22Rv1 (cell line): ENCODE measurements around the gene TPK1.

ENCODE experiments used
- ZFX ChIP-seq: fragments of 450-650 bp; IDR thresholded peaks from 2 replicates; pipeline ENCODE4 v1.6.1; 2017; ENCODE audit warnings: antibody characterized with exemption, borderline replicate concordance
- TF ChIP-seq, protein P1 (sequence below): fragments of 450-650 bp; IDR thresholded peaks from 2 replicates; pipeline ENCODE4 v1.5.1; 2017; ENCODE audit warnings: mild to moderate bottlenecking

DNA sequence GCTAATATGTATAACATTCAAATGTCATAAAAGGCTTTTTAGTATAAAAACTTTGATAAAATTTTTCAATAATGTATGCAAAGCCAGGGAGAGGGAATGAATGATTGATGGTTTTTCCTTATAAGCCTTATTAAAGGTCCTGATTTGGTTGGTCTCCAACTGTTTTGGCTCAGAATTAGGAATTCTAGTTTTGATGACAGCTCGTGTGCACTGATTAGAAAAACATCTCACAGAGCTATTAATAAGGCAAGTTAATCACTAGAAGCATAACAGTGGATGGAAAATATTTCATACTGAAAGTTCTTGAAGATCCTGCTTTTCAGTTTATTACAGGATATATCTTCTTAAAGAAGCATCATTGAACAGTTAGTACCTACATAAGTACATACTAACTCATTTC lies 317.5 kb downstream of the TPK1 start:
- TF ChIP-seq, protein P1, sequence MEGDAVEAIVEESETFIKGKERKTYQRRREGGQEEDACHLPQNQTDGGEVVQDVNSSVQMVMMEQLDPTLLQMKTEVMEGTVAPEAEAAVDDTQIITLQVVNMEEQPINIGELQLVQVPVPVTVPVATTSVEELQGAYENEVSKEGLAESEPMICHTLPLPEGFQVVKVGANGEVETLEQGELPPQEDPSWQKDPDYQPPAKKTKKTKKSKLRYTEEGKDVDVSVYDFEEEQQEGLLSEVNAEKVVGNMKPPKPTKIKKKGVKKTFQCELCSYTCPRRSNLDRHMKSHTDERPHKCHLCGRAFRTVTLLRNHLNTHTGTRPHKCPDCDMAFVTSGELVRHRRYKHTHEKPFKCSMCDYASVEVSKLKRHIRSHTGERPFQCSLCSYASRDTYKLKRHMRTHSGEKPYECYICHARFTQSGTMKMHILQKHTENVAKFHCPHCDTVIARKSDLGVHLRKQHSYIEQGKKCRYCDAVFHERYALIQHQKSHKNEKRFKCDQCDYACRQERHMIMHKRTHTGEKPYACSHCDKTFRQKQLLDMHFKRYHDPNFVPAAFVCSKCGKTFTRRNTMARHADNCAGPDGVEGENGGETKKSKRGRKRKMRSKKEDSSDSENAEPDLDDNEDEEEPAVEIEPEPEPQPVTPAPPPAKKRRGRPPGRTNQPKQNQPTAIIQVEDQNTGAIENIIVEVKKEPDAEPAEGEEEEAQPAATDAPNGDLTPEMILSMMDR, result no peak
- TF ChIP-seq ZFX, result no peak
